ENCODE data around the gene TOP3A.

TOP3A gene

DNA sequence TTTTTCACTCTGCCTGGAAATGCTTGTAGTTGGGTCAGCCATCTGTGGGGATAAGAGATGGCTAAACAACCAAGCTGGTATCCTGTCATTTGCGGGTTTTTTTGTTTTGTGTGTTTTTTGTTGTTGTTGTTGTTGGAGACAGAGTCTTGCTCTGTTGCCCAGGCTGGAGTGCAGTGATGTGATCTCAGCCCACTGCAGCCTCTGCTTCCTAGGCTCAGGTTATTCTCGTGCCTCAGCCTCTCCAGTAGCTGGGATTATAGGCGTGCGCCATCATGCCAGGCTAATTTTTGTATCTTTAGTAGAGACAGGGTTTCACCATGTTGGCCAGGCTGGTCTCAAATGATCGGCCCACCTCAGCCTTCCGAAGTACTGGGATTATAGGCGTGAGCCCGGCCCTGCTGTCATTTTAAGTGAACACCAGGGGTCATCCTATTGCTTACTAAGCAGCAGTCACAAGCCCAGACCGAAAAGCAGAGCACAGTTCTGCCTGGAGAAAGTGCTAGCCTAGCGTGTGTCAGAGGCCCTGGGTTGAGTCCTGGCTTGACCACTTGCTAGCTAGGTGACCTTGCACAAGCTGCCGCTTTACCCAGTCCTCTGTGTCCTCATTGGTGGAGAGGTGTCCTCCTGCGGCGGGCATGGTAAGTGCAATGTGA is 4.9 kb upstream of the TOP3A start:
- peak; percentile 36 for DNase-seq (ENCODE audit: low read depth)
- no peak overlapping the region for H3K4me3 ChIP-seq (ENCODE audit: low read depth, low read length)
- TF ChIP-seq, protein P1, sequence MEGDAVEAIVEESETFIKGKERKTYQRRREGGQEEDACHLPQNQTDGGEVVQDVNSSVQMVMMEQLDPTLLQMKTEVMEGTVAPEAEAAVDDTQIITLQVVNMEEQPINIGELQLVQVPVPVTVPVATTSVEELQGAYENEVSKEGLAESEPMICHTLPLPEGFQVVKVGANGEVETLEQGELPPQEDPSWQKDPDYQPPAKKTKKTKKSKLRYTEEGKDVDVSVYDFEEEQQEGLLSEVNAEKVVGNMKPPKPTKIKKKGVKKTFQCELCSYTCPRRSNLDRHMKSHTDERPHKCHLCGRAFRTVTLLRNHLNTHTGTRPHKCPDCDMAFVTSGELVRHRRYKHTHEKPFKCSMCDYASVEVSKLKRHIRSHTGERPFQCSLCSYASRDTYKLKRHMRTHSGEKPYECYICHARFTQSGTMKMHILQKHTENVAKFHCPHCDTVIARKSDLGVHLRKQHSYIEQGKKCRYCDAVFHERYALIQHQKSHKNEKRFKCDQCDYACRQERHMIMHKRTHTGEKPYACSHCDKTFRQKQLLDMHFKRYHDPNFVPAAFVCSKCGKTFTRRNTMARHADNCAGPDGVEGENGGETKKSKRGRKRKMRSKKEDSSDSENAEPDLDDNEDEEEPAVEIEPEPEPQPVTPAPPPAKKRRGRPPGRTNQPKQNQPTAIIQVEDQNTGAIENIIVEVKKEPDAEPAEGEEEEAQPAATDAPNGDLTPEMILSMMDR (IDR thresholded peaks at IDR 0.05; ENCODE audit: insufficient read depth, low read depth, low read length, missing control alignments): peak; percentile 23

DNA sequence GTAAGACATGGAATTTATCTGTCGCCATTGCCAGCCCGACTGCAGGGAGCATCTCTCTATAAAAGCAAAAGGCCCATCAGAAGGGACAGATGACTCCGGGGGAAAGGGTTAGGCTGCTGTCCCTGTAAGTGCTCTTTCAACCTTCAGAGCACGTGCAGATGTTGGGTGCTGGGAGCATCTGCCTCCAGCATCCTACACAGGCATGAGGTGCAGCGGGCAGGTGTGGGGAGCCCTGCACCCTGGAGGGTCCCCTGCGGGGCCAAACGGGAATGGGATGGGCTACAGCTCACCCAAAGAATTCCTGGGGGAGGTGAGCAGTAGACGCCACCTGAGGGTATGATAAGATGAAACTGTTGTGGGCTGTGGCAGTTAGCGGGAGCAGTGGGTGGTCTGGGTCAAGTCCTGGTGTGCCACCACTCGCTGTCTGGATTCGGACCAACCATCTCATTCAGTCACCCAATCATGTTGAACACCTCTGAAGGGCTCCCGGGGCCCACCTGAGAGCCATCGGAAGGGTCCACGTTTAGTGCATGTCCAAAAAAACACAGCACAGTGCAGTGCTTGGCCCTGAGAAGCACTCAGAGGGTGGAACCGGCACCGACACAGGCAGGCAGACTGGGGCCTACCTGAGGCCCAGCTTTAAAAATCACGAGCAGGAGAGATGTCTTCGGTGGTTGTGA is 4.1 kb upstream of the TOP3A start:
- TF ChIP-seq, protein P1 (IDR thresholded peaks at IDR 0.05; ENCODE audit: insufficient read depth, low read depth, low read length, missing control alignments): no peak
- H3K4me3 ChIP-seq (ENCODE audit: low read depth, low read length): no peak overlapping the region
- DNase-seq (ENCODE audit: low read depth): no peak

DNA sequence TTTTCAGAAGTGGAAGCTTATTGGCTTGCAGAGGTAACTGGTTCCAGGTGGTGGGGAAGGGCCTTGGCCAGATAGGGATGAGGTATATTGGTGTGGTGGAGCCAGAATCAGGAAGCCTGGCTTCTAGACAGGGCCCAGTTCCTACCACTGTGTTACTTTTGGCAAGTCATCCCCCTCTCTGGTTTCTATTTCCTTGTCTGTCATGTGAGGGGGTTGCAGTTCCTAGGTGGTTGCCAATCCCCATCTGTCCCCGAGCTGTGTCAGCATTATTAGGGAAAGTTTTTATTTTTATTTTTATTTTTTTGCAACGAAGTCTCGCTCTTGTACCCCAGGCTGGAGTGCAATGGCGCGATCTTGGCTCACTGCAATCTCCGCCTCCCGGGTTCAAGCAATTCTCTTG is 3.3 kb upstream of the TOP3A start:
- TF ChIP-seq, protein P1 (IDR thresholded peaks at IDR 0.05; ENCODE audit: insufficient read depth, low read depth, low read length, missing control alignments): no peak
- no peak for DNase-seq (ENCODE audit: low read depth)
- H3K4me3 ChIP-seq (ENCODE audit: low read depth, low read length): no peak overlapping the region

DNA sequence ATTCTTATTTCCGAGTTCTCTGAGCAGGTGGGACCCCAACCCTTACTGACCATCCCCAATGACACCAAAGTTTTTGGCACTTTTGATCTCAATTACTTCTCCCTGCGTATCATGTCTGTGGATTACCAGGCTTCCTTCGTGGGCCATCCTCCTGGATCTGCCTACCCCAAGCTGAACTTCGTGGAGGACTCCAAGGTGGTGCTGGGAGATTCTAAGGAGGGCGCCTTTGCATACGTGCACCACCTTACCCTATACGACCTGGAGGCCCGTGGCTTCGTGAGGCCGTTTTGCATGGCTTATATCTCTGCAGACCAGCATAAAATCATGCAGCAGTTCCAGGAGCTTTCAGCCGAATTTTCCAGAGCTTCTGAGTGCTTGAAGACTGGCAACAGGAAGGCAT is 1.2 kb upstream of the TOP3A start:
- H3K4me3 ChIP-seq (ENCODE audit: low read depth, low read length): peak overlapping the region; percentile 98
- no peak for DNase-seq (ENCODE audit: low read depth)
- TF ChIP-seq, protein P1 (IDR thresholded peaks at IDR 0.05; ENCODE audit: insufficient read depth, low read depth, low read length, missing control alignments): no peak

DNA sequence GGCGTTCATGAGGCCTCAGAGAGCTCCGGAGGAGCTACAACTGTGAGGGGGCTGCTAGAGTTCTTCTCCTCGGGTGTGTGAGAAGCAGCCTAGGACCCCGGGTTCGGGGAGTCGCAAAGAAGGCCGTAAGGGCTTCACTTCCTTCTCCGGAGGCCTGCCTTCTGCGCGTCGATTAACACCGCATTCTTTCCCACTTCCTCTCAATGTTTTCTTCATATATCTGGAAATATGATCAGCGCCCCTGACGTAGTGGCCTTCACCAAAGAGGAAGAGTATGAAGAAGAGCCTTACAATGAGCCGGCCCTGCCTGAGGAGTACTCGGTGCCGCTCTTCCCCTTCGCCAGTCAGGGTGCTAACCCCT is 748 bp upstream of the TOP3A start:
- no peak for DNase-seq (ENCODE audit: low read depth)
- peak overlapping the region; percentile 98 for H3K4me3 ChIP-seq (ENCODE audit: low read depth, low read length)
- TF ChIP-seq, protein P1 (IDR thresholded peaks at IDR 0.05; ENCODE audit: insufficient read depth, low read depth, low read length, missing control alignments): no peak

DNA sequence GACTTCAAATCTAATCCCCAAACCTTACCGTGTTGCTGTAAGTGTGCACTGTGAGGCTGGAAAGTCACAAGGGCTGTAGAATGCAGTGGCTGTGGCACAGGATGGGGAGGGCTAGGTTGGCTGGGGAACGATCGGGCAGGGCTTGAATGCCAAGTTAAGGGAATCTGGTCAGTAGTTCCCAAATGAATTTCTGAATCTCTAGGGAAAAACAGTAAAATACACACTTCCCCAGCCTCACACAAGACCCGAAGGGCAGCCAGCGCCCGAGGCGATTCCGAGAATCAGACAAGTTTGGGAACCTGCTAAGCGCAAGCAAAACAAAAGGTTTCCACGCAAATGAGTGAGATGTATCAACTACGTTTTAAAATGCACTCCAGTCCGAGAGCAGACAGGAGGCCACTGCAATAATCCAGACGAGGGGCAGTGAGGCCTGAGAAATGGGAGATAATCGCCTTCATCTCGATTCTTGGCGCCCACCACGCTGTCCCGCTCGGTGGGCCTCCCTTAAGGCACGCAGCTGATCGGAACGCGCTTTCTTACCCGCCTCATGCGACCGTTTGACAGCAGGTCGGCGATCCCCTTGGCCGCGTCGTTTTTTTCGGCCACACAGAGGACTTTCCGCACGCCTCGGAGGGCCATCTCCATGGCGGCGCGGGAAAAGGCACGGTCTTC is 599 bp downstream of the TOP3A start:
- peak overlapping the region; percentile 98 for H3K4me3 ChIP-seq (ENCODE audit: low read depth, low read length)
- no peak for DNase-seq (ENCODE audit: low read depth)
- TF ChIP-seq, protein P1 (IDR thresholded peaks at IDR 0.05; ENCODE audit: insufficient read depth, low read depth, low read length, missing control alignments): no peak
